ENCODE data around the gene PLD6.

The PLD6 gene

GRCh38 chr17:17215575-17215974, 9.4 kb upstream of the PLD6 start:
- Histone ChIP-seq H3K4me3 (replicated peaks; ENCODE audit: low read depth, low read length) (no peak overlapping the region), H3K27me3 (replicated peaks; ENCODE audit: control insufficient read depth, insufficient read depth, low read length) (no peaks in the 10 kb centered on the region), H3K36me3 (ENCODE audit: control insufficient read depth, insufficient read depth, low read length) (peaks cover 35% of the 10 kb centered on the region)
- no peak for DNase-seq (ENCODE audit: extremely low read depth, insufficient read length)
- TF ChIP-seq CTCF (IDR thresholded peaks at IDR 0.05; ENCODE audit: insufficient read depth, low read length, poor library complexity, severe bottlenecking), result no peak

GRCh38 chr17:17214646-17215436, 8.7 kb upstream of the PLD6 start:
- no peak for DNase-seq (ENCODE audit: extremely low read depth, insufficient read length)
- TF ChIP-seq CTCF (IDR thresholded peaks at IDR 0.05; ENCODE audit: insufficient read depth, low read length, poor library complexity, severe bottlenecking), result no peak
- H3K27me3 ChIP-seq (replicated peaks; ENCODE audit: control insufficient read depth, insufficient read depth, low read length), result no peaks in the 10 kb centered on the region
- no peak overlapping the region for H3K4me3 ChIP-seq (replicated peaks; ENCODE audit: low read depth, low read length)
- H3K36me3 ChIP-seq (ENCODE audit: control insufficient read depth, insufficient read depth, low read length), result peaks cover 31% of the 10 kb centered on the region

- Histone ChIP-seq H3K36me3 (ENCODE audit: control insufficient read depth, insufficient read depth, low read length) (peaks cover 28% of the 10 kb centered on the region), H3K27me3 (replicated peaks; ENCODE audit: control insufficient read depth, insufficient read depth, low read length) (no peaks in the 10 kb centered on the region), H3K4me3 (replicated peaks; ENCODE audit: low read depth, low read length) (no peak overlapping the region)
- no peak for TF ChIP-seq CTCF (IDR thresholded peaks at IDR 0.05; ENCODE audit: insufficient read depth, low read length, poor library complexity, severe bottlenecking)
- DNase-seq (ENCODE audit: extremely low read depth, insufficient read length), result no peak
Measured at GRCh38 chr17:17213775-17214174, 7.6 kb upstream of the PLD6 start.

- Histone ChIP-seq H3K4me3 (replicated peaks; ENCODE audit: low read depth, low read length) (no peak overlapping the region), H3K27me3 (replicated peaks; ENCODE audit: control insufficient read depth, insufficient read depth, low read length) (no peaks in the 10 kb centered on the region), H3K36me3 (ENCODE audit: control insufficient read depth, insufficient read depth, low read length) (peaks cover 9% of the 10 kb centered on the region)
- TF ChIP-seq CTCF (IDR thresholded peaks at IDR 0.05; ENCODE audit: insufficient read depth, low read length, poor library complexity, severe bottlenecking), result no peak
- no peak for DNase-seq (ENCODE audit: extremely low read depth, insufficient read length)
Measured at GRCh38 chr17:17207998-17208397, 1.9 kb upstream of the PLD6 start.

- Histone ChIP-seq H3K36me3 (ENCODE audit: control insufficient read depth, insufficient read depth, low read length) (peaks cover 7% of the 10 kb centered on the region), H3K4me3 (replicated peaks; ENCODE audit: low read depth, low read length) (no peak overlapping the region), H3K27me3 (replicated peaks; ENCODE audit: control insufficient read depth, insufficient read depth, low read length) (no peaks in the 10 kb centered on the region)
- DNase-seq (ENCODE audit: extremely low read depth, insufficient read length), result no peak
- no peak for TF ChIP-seq CTCF (IDR thresholded peaks at IDR 0.05; ENCODE audit: insufficient read depth, low read length, poor library complexity, severe bottlenecking)
Measured at GRCh38 chr17:17206913-17207335, 791 bp upstream of the PLD6 start.

Measured in GM06990 (cell line).